Hepatic stellate cell (primary cell): Measurements from ENCODE around the gene SLFN12L.
"Not testable (repeated sequence)": the region's sequence is repeated elsewhere in the genome, so short reads cannot be mapped to it uniquely, and the experiment has no call there.

ENCODE experiments used
- DNase-seq: peaks from one replicate; pipeline ENCODE4 v3.0.0; 2011; ENCODE audit warnings: low spot score

Gene SLFN12L

GRCh38 chr17:35542990-35543389 lies 5.5 kb upstream of the SLFN12L start:
- no peak for DNase-seq

- DNase-seq = no peak
Observed at GRCh38 chr17:35541434-35541833, 4.0 kb upstream of the SLFN12L start.

- DNase-seq = peak; percentile 19
Observed at GRCh38 chr17:35540589-35541404, 3.3 kb upstream of the SLFN12L start.

GRCh38 chr17:35539659-35540026 lies 2.2 kb upstream of the SLFN12L start:
- no peak for DNase-seq

GRCh38 chr17:35536664-35537171 lies 760 bp downstream of the SLFN12L start:
- DNase-seq = no peak

- DNase-seq = not testable (repeated sequence)
Observed at GRCh38 chr17:35535406-35535805, 2.1 kb downstream of the SLFN12L start.

- DNase-seq = no peak
Observed at GRCh38 chr17:35534576-35535093, 2.8 kb downstream of the SLFN12L start.

GRCh38 chr17:35531160-35531559 lies 6.3 kb downstream of the SLFN12L start:
- DNase-seq = no peak

- DNase-seq = no peak
Observed at GRCh38 chr17:35529866-35530265, 7.6 kb downstream of the SLFN12L start.

GRCh38 chr17:35529326-35529725 lies 8.2 kb downstream of the SLFN12L start:
- DNase-seq = not testable (repeated sequence)

- no peak for DNase-seq
Observed at GRCh38 chr17:35523296-35523695, 14.2 kb downstream of the SLFN12L start.

GRCh38 chr17:35521654-35522256 lies 15.7 kb downstream of the SLFN12L start:
- not testable (repeated sequence) for DNase-seq

- DNase-seq = no peak
Observed at GRCh38 chr17:35521150-35521549, 16.3 kb downstream of the SLFN12L start.

- DNase-seq = no peak
Observed at GRCh38 chr17:35519906-35520442, 17.5 kb downstream of the SLFN12L start.

GRCh38 chr17:35519439-35519838 lies 18.0 kb downstream of the SLFN12L start:
- no peak for DNase-seq

GRCh38 chr17:35518431-35518830 lies 19.0 kb downstream of the SLFN12L start:
- not testable (repeated sequence) for DNase-seq

GRCh38 chr17:35515027-35515426 lies 22.5 kb downstream of the SLFN12L start:
- DNase-seq = no peak

- DNase-seq = no peak
Observed at GRCh38 chr17:35514564-35514963, 22.9 kb downstream of the SLFN12L start.

- no peak for DNase-seq
Observed at GRCh38 chr17:35510052-35510451, 27.4 kb downstream of the SLFN12L start.

GRCh38 chr17:35507714-35508113 lies 29.8 kb downstream of the SLFN12L start:
- DNase-seq = not testable (repeated sequence)

GRCh38 chr17:35499548-35499947 lies 37.9 kb downstream of the SLFN12L start:
- no peak for DNase-seq

- no peak for DNase-seq
Observed at GRCh38 chr17:35498448-35499178, 38.9 kb downstream of the SLFN12L start.
